RPMI7951 (cell line): ENCODE measurements around the gene EEFSEC. TPM values are rescaled to one million over a fixed set of nuclear protein-coding genes. Genes with fewer than 3 reads are reported as not detected.

Source experiments
- DNase-seq: peaks from one replicate; pipeline ENCODE4 v3.0.0-alpha.2; 2012; ENCODE audit warnings: low read depth
- total RNA-seq: library from RNA; depleted of rRNA; stranded (reverse); fragments of >200 nt; shearing (Covaris generic); gene quantifications from 2 replicates; pipeline ENCODE4 v1.2.3, GENCODE V29; 2014; rRNA removed

The EEFSEC gene
- total RNA-seq, 1 experiment from 2014 or later: 11.1 TPM

- DNase-seq: no peak
Observed at GRCh38 chr3:128442070-128442469, 288.8 kb downstream of the EEFSEC start.

GRCh38 chr3:128442949-128443348, 289.7 kb downstream of the EEFSEC start:
- DNase-seq: no peak

- DNase-seq: no peak
Observed at GRCh38 chr3:128443771-128444170, 290.5 kb downstream of the EEFSEC start.

DNA sequence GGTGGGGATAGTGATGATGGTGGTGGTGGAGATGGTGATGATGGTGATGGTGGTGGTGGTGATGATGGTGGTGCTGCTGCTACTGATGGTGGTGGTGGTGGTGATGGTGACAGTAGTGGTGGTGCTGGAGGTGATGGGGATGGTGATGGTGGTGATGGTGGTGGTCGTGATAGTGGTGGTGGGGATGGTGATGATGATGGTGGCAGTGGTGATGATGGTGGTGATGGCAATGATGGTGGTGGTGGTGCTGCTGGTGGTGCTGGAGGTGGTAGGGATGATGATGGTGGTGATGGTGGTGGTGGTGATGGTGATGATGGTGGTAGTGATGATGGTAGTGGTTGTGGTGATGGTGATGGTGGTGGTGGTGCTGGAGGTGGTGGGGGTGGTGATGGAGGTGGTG, 292.1 kb downstream of the EEFSEC start:
- DNase-seq: no peak

- DNase-seq: no peak
Observed at GRCh38 chr3:128446821-128447220, 293.5 kb downstream of the EEFSEC start.

DNA sequence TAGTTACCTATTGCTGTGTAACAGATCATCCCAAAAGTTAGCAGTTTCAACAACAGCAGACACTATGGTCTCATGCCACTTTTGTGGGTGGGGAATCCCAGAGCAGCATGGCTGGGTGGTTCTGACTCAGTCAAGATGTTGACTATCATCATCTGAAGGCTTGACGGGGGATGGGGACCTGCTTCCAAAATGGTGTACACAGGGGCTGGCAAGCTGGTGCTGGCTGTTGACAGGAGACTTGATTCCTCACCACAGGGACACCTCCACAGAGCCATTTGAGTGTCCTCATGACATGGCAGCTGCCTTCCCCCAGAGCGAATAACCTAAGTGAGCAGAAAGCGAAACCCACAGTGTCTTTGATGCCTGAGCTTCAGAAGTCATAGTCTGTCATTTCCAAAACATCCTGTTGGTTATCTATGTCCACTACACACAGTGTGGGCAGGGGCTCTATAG, 294.3 kb downstream of the EEFSEC start:
- DNase-seq: no peak

- no peak for DNase-seq
Observed at GRCh38 chr3:128448491-128448890, 295.2 kb downstream of the EEFSEC start.

GRCh38 chr3:128449111-128449638, 295.9 kb downstream of the EEFSEC start:
- no peak for DNase-seq

DNA sequence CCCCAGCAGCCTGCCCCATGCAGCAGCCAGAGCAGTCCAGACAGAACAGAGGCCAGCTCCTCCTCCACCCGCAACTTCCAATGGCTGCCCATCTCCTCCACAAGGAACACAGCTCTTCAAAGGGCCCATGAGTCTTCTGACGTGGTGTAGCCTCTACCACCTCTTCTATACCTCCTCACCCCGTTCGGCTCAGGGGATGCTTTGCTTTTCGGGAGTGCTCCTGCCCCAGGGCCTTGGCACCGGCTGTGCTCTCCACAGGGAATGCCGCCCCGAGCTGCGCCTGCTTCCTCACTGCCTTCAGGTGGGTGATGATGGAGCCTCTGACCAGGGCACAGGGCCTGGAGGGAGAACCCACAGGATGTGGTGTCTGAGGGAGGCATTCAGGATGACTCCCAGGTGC, 298.8 kb downstream of the EEFSEC start:
- DNase-seq: no peak

DNA sequence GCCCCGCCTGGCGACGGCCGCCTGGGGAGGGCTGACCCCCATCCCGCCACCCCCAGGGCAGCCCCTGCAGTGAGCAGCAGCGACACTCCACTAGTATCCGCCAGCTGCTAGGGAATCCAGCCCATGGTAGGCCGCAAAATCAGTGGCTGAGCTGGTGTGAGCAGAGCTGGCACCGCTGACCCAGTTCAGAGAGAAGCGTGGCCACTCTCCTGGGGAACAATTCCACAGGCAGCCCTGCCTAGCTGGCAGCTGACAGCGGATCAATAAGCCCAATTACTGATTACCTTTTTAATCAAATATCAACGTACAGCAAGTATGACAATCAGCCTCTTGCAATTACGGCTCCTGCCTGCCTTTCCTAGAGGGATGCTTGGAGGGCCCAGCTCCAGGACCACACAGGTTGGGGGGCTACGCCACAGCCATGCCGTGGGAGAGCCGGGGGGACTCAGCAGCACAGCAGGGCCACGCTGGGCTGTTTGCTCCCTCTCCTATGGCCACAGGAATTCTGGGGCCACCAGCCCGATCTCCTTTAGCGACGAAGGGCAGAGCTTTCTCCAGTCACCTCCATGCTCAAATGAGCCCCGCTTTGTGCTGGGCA, 299.5 kb downstream of the EEFSEC start:
- DNase-seq: no peak

DNA sequence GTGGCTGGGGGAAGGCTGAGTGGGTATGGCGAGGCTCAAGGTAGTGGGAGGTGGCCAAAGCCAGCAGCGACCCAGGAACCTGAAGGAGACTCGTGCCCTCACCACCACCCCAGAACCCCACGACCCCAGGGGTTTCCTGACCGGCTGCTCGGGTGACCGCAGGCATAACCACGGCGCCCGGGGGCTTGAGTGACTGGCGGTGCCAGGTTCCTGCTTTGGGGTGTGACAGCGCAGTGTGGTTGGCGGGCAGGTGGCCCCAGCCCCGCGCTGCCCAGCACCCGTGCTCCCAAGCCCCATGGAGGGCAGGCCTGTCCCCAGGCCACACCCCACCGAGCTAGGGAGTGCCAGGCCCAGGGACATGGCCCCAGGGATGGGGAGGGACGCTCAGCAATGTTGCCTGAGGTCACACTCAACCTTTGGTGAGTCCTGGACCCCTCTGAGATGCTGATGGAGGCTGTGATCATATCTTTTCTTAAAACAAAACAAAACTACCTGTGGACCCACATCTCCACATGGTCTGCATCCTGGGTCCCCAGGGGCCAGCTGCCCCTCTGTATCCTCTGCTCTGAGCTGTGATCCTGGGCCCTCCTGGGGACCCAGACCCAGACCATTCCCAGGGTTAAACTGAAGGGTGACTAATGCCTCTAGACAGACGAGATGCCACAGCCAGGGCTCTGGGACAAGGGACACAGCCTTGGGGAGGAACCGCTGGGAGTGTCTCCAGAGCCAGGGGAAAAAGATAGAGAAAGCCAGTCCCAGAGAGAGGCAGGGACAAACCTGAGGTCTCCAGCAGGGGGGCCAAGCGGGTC, 300.4 kb downstream of the EEFSEC start:
- DNase-seq: no peak

- no peak for DNase-seq
Observed at GRCh38 chr3:128454310-128454618, 301.0 kb downstream of the EEFSEC start.

GRCh38 chr3:128455116-128455515, 301.8 kb downstream of the EEFSEC start:
- no peak for DNase-seq

- DNase-seq: no peak
Observed at GRCh38 chr3:128455786-128456748, 302.8 kb downstream of the EEFSEC start.

DNA sequence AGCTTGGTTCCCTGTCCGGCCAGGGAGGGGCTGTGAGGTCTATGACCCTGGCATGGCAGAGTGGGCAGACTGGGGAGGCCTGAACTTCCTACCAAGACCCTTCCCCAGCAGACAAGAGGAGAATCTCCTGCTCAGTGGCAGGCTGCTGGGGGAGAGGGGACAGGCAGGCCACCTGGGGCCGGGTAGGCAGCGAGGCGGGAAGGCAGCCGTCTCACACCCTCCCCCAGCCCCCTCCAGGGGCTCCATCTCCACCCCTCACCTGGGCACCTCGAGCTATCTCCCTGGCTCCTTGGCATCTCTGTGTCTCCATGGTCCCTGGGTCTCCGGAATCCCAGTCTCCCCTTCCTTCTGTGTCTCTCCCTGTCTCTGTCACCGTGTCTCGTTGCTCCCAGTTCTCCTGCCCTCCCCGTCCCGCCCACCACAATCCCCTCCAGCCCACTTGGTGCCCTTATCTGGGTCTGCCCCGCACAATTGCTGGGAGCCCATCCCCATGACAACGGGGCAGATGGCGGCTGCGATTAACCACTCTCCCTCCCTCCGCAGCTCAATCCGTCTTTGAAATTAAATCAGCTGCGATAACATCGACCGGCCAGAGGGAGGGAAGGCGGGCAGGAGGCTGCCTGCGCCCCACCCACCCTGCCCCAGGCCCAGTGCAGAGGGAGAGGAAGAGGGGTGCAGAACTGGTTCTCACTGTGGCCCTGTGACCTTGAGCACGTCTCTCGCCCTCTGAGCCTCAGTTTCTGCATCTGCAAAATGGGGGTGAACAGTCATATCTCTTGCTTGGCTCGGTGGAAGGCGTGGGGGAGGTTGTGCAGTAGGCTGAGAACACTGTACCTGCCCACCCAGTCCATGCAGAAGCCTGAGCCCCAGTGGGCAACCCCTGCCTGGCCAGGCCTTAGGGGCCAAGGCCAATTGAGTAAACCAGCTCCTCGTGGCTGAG, 303.8 kb downstream of the EEFSEC start:
- DNase-seq: no peak

- no peak for DNase-seq
Observed at GRCh38 chr3:128457937-128458336, 304.7 kb downstream of the EEFSEC start.

Other genes starting within 250 kb of the EEFSEC start
- gene KBTBD12, start 238.2 kb upstream of the EEFSEC start, total RNA-seq: not detected in 2 replicates
- 211 and 234 TPM in 2 replicates for gene SEC61A1, start 101.0 kb upstream of the EEFSEC start, total RNA-seq
- gene RUVBL1, start 29.7 kb upstream of the EEFSEC start, total RNA-seq: 115 and 119 TPM in 2 replicates